ENCODE results near the gene MYLK.

Gene MYLK

GRCh38 chr3:123668906-123669305 is 215.2 kb downstream of the MYLK start:
- H3K36me3 ChIP-seq (ENCODE audit: insufficient read depth, low read length) = no peaks in the 10 kb centered on the region; the same call in 1 of the 2 replicates
- H3K4me2 ChIP-seq (ENCODE audit: low read depth, low read length, poor library complexity, severe bottlenecking) = no peak overlapping the region
- H3K4me3 ChIP-seq (ENCODE audit: low read length, poor library complexity, severe bottlenecking) = no peak overlapping the region
- TF ChIP-seq CTCF (conservative IDR thresholded peaks at IDR 0.05; ENCODE audit: low read length) = no peak
- no peak overlapping the region for H2AFZ ChIP-seq (ENCODE audit: low read length)
- peaks cover 22% of the 10 kb centered on the region for H3K4me1 ChIP-seq (ENCODE audit: insufficient read depth, low read length, poor library complexity, severe bottlenecking)
- no peaks in the 10 kb centered on the region for H4K20me1 ChIP-seq (ENCODE audit: insufficient read depth, low read length, poor library complexity, severe bottlenecking)
- no peaks in the 10 kb centered on the region for H3K9me2 ChIP-seq (replicated peaks; ENCODE audit: low read depth, low read length)
- H3K9me3 ChIP-seq (ENCODE audit: insufficient read depth, low read depth, low read length) = no peaks in the 10 kb centered on the region
- no peak overlapping the region for H3K9ac ChIP-seq (ENCODE audit: low read depth, low read length, poor library complexity, severe bottlenecking)
- no peaks in the 10 kb centered on the region for H3K27me3 ChIP-seq (ENCODE audit: insufficient read depth, low read length, poor library complexity, severe bottlenecking)
- H3F3A ChIP-seq (ENCODE audit: low read depth) = 0 out of 2 replicates have a peak, but pooled peaks cover 7% of the 10 kb centered on the region
- H3K79me2 ChIP-seq (ENCODE audit: insufficient read depth, low read length) = no peaks in the 10 kb centered on the region

GRCh38 chr3:123667784-123668183 is 216.3 kb downstream of the MYLK start:
- peak overlapping the region; percentile 72; the same call in 1 of the 2 replicates for H2AFZ ChIP-seq (ENCODE audit: low read length)
- H3F3A ChIP-seq (ENCODE audit: low read depth) = 0 out of 2 replicates have a peak, but pooled peaks cover 7% of the 10 kb centered on the region
- peak overlapping the region; percentile 55 for H3K4me2 ChIP-seq (ENCODE audit: low read depth, low read length, poor library complexity, severe bottlenecking)
- H3K27me3 ChIP-seq (ENCODE audit: insufficient read depth, low read length, poor library complexity, severe bottlenecking) = no peaks in the 10 kb centered on the region
- peaks cover 22% of the 10 kb centered on the region for H3K4me1 ChIP-seq (ENCODE audit: insufficient read depth, low read length, poor library complexity, severe bottlenecking)
- H4K20me1 ChIP-seq (ENCODE audit: insufficient read depth, low read length, poor library complexity, severe bottlenecking) = no peaks in the 10 kb centered on the region
- TF ChIP-seq EZH2phosphoT487 (IDR thresholded peaks at IDR 0.05; ENCODE audit: borderline replicate concordance) = no peak
- TF ChIP-seq CTCF (conservative IDR thresholded peaks at IDR 0.05; ENCODE audit: low read length) = no peak
- no peak overlapping the region for H3K9ac ChIP-seq (ENCODE audit: low read depth, low read length, poor library complexity, severe bottlenecking)
- H3K4me3 ChIP-seq (ENCODE audit: low read length, poor library complexity, severe bottlenecking) = peak overlapping the region; percentile 62
- no peaks in the 10 kb centered on the region for H3K79me2 ChIP-seq (ENCODE audit: insufficient read depth, low read length)
- H3K9me3 ChIP-seq (ENCODE audit: insufficient read depth, low read depth, low read length) = no peaks in the 10 kb centered on the region
- H3K9me2 ChIP-seq (replicated peaks; ENCODE audit: low read depth, low read length) = no peaks in the 10 kb centered on the region
- H3K36me3 ChIP-seq (ENCODE audit: insufficient read depth, low read length) = no peaks in the 10 kb centered on the region; the same call in 1 of the 2 replicates

GRCh38 chr3:123664753-123665152 is 219.4 kb downstream of the MYLK start:
- 0 out of 2 replicates have a peak, but pooled peaks cover 7% of the 10 kb centered on the region for H3F3A ChIP-seq (ENCODE audit: low read depth)
- no peak overlapping the region for H3K4me3 ChIP-seq (ENCODE audit: low read length, poor library complexity, severe bottlenecking)
- no peaks in the 10 kb centered on the region for H3K9me2 ChIP-seq (replicated peaks; ENCODE audit: low read depth, low read length)
- H3K79me2 ChIP-seq (ENCODE audit: insufficient read depth, low read length) = no peaks in the 10 kb centered on the region
- H3K4me2 ChIP-seq (ENCODE audit: low read depth, low read length, poor library complexity, severe bottlenecking) = no peak overlapping the region
- no peaks in the 10 kb centered on the region; the same call in 1 of the 2 replicates for H3K36me3 ChIP-seq (ENCODE audit: insufficient read depth, low read length)
- H2AFZ ChIP-seq (ENCODE audit: low read length) = no peak overlapping the region
- peaks cover 22% of the 10 kb centered on the region for H3K4me1 ChIP-seq (ENCODE audit: insufficient read depth, low read length, poor library complexity, severe bottlenecking)
- no peaks in the 10 kb centered on the region for H3K9me3 ChIP-seq (ENCODE audit: insufficient read depth, low read depth, low read length)
- no peak overlapping the region for H3K9ac ChIP-seq (ENCODE audit: low read depth, low read length, poor library complexity, severe bottlenecking)
- TF ChIP-seq EZH2phosphoT487 (IDR thresholded peaks at IDR 0.05; ENCODE audit: borderline replicate concordance) = no peak
- TF ChIP-seq CTCF (conservative IDR thresholded peaks at IDR 0.05; ENCODE audit: low read length) = no peak
- no peaks in the 10 kb centered on the region for H4K20me1 ChIP-seq (ENCODE audit: insufficient read depth, low read length, poor library complexity, severe bottlenecking)
- H3K27me3 ChIP-seq (ENCODE audit: insufficient read depth, low read length, poor library complexity, severe bottlenecking) = no peaks in the 10 kb centered on the region

Data from Loucy (cell line).